GM23338 (cell line): ENCODE results near the gene MLLT10. TPM values are rescaled to one million over a fixed set of nuclear protein-coding genes. Genes with fewer than 3 reads are reported as not detected.

Experiments used
- ATAC-seq: fragments of 200-7000 bp; cut with Tn5 transposase; 3 replicates; pipeline ENCODE4 v1.9.1; 2020
- DNase-seq: peaks from one replicate; pipeline ENCODE4 v3.0.0-alpha.2; 2015; ENCODE audit warnings: low spot score
- H2AFZ ChIP-seq: fragments of 200-600 bp; sonication (generic); 2 replicates; pipeline ENCODE4 v1.8.0; 2016; ENCODE audit warnings: antibody characterized with exemption, mild to moderate bottlenecking, moderate library complexity
- H3F3A ChIP-seq: fragments of 200-600 bp; sonication (generic); replicated peaks from 2 replicates; pipeline ENCODE4 v1.8.0; 2017; ENCODE audit warnings: antibody characterized with exemption, mixed run types, low read depth
- H3K27ac ChIP-seq: fragments of 200-600 bp; sonication (generic); 2 replicates; pipeline ENCODE4 v1.6.1; 2016; ENCODE audit warnings: low read depth
- H3K27me3 ChIP-seq: fragments of 200-600 bp; sonication (generic); 2 replicates; pipeline ENCODE4 v1.8.0; 2016; ENCODE audit warnings: mild to moderate bottlenecking, mixed run types, moderate library complexity; ENCODE audit not compliant: insufficient read depth
- H3K36me3 ChIP-seq: fragments of 200-600 bp; sonication (generic); 2 replicates; pipeline ENCODE4 v1.8.0; 2016; ENCODE audit warnings: mild to moderate bottlenecking; ENCODE audit not compliant: insufficient read depth
- H3K4me1 ChIP-seq: fragments of 200-600 bp; sonication (generic); 2 replicates; pipeline ENCODE4 v1.8.0; 2016; ENCODE audit warnings: mild to moderate bottlenecking, moderate library complexity; ENCODE audit not compliant: insufficient read depth
- H3K4me2 ChIP-seq: fragments of 200-600 bp; sonication (generic); 2 replicates; pipeline ENCODE4 v1.7.1; 2017; ENCODE audit warnings: mixed run types
- H3K4me3 ChIP-seq: fragments of 200-600 bp; sonication (generic); 2 replicates; pipeline ENCODE4 v1.6.1; 2016; ENCODE audit warnings: mixed run types
- H3K79me2 ChIP-seq: fragments of 200-600 bp; sonication (generic); replicated peaks from 2 replicates; pipeline ENCODE4 v1.8.0; 2017; ENCODE audit warnings: mild to moderate bottlenecking; ENCODE audit not compliant: insufficient read depth
- H3K9me2 ChIP-seq: fragments of 200-600 bp; sonication (generic); 2 replicates; pipeline ENCODE4 v1.8.0; 2017; ENCODE audit not compliant: insufficient read depth
- H4K20me1 ChIP-seq: fragments of 200-600 bp; sonication (generic); replicated peaks from 2 replicates; pipeline ENCODE4 v1.8.0; 2017; ENCODE audit warnings: mild to moderate bottlenecking; ENCODE audit not compliant: insufficient read depth
- H3K27ac Mint-ChIP-seq: 2 replicates; pipeline ENCODE4 v1.8.0; 2020; ENCODE audit warnings: inconsistent platforms, mild to moderate bottlenecking, moderate library complexity, mixed read lengths
- H3K27me3 Mint-ChIP-seq: 3 replicates; pipeline ENCODE4 v1.8.0; 2022; ENCODE audit warnings: low read depth, mild to moderate bottlenecking, moderate library complexity, mixed read lengths, inconsistent platforms; ENCODE audit not compliant: insufficient read depth, poor library complexity
- H3K36me3 Mint-ChIP-seq: 3 replicates; pipeline ENCODE4 v1.8.0; 2021; ENCODE audit warnings: low read depth, mild to moderate bottlenecking, inconsistent platforms, moderate library complexity, mixed read lengths
- H3K4me1 Mint-ChIP-seq: 3 replicates; pipeline ENCODE4 v1.8.0; 2020; ENCODE audit warnings: mild to moderate bottlenecking, inconsistent platforms, mixed read lengths
- H3K4me3 Mint-ChIP-seq: 3 replicates; pipeline ENCODE4 v1.8.0; 2021; ENCODE audit warnings: moderate library complexity, mild to moderate bottlenecking, inconsistent platforms, mixed read lengths
- H3K9me3 Mint-ChIP-seq: 3 replicates; pipeline ENCODE4 v1.8.0; 2020; ENCODE audit warnings: moderate library complexity, mild to moderate bottlenecking, inconsistent platforms, mixed read lengths
- CREB1 ChIP-seq: fragments of 250-450 bp; sonication (Bioruptor Pico); IDR thresholded peaks from 2 replicates; pipeline ENCODE4 v1.5.0; 2020; ENCODE audit warnings: low read depth, mild to moderate bottlenecking, moderate library complexity
- CTCF ChIP-seq, 2 experiments: fragments of 200-600 bp in 1 of 2; sonication (generic) in 1 of 2; conservative IDR thresholded peaks; 2 replicates each; pipeline versions ENCODE4 v1.5.1 to v1.6.1; 2016 to 2017; ENCODE audit warnings: antibody characterized with exemption in 2 of 2, low read depth in 2 of 2, mild to moderate bottlenecking in 2 of 2, moderate library complexity in 1 of 2
- ETS1 ChIP-seq: IDR thresholded peaks from 2 replicates; pipeline ENCODE4 v1.6.1; 2016; ENCODE audit warnings: antibody characterized with exemption
- JUNB ChIP-seq: IDR thresholded peaks from one replicate; pipeline ENCODE4 v1.6.1; 2016; ENCODE audit warnings: antibody characterized with exemption; ENCODE audit not compliant: unreplicated experiment
- REST ChIP-seq: IDR thresholded peaks from one replicate; pipeline ENCODE4 v1.6.1; 2018; ENCODE audit warnings: antibody characterized with exemption; ENCODE audit not compliant: unreplicated experiment
- ZNF114 ChIP-seq: fragments of 250-450 bp; sonication (Bioruptor Pico); IDR thresholded peaks from 2 replicates; pipeline ENCODE4 v1.5.0; 2020; ENCODE audit warnings: mild to moderate bottlenecking, moderate library complexity
- ZNF331 ChIP-seq: fragments of 250-450 bp; sonication (Bioruptor Pico); IDR thresholded peaks from 2 replicates; pipeline ENCODE4 v1.5.0; 2020; ENCODE audit warnings: low read depth, mild to moderate bottlenecking, moderate library complexity
- ZNF462 ChIP-seq: fragments of 250-450 bp; sonication (Bioruptor Pico); IDR thresholded peaks from 2 replicates; pipeline ENCODE4 v1.5.0; 2020; ENCODE audit warnings: mild to moderate bottlenecking, moderate library complexity
- polyA plus RNA-seq: library from polyadenylated mRNA; unstranded; fragments of >200 nt; fragmentation: Nextera tagmentation; extraction: Ambion mirVana; gene quantifications from 2 replicates; pipeline ENCODE4 v1.2.1, GENCODE V29; 2016
- total RNA-seq: library from RNA; depleted of rRNA; stranded (reverse); fragments of >200 nt; shearing (Covaris generic); gene quantifications from 2 replicates; pipeline ENCODE4 v1.2.3, GENCODE V29; 2014

The MLLT10 gene
- total and polyA plus RNA-seq, 2 experiments from 2014 or later, result 28.8 to 55.4 TPM

- no peak for TF ChIP-seq REST
- no peak for TF ChIP-seq ZNF114 (CRISPR knock-in tag)
- TF ChIP-seq CTCF (conservative IDR thresholded peaks at IDR 0.05; ENCODE audit: low read depth in 2 of 2), result no peak
- no peak for TF ChIP-seq ETS1
- no peak for TF ChIP-seq JUNB
- no peak for TF ChIP-seq ZNF462 (CRISPR knock-in tag)
- no peak for TF ChIP-seq CREB1
- no peak for TF ChIP-seq ZNF331 (CRISPR knock-in tag)
- H3K36me3 ChIP-seq, result peaks cover 22% of the 10 kb centered on the region
- DNase-seq (no peak), ATAC-seq (peak; percentile 17; the same call in 2 of the 3 replicates)
- no peak overlapping the region for H3K4me3 ChIP-seq
- no peaks in the 10 kb centered on the region for H3K9me2 ChIP-seq
- no peaks in the 10 kb centered on the region for H3K27me3 ChIP-seq
- H3K27ac ChIP-seq, result no peak overlapping the region
- peaks cover 21% of the 10 kb centered on the region for H3K27me3 Mint-ChIP-seq
- peaks cover 4% of the 10 kb centered on the region; the same call in 1 of the 2 replicates for H3K79me2 ChIP-seq
- H3K4me3 Mint-ChIP-seq, result no peak overlapping the region
- peaks cover 39% of the 10 kb centered on the region for H3K4me1 Mint-ChIP-seq
- H4K20me1 ChIP-seq, result no peaks in the 10 kb centered on the region
- H3K4me1 ChIP-seq, result peaks cover 8% of the 10 kb centered on the region
- no peaks in the 10 kb centered on the region; the same call in 1 of the 3 replicates for H3K9me3 Mint-ChIP-seq
- no peak overlapping the region for H2AFZ ChIP-seq
- H3K27ac Mint-ChIP-seq, result no peak overlapping the region
- H3K36me3 Mint-ChIP-seq, result peaks cover 63% of the 10 kb centered on the region
- H3F3A ChIP-seq, result peaks cover 3% of the 10 kb centered on the region; the same call in 1 of the 2 replicates
- H3K4me2 ChIP-seq, result no peak overlapping the region
Measured at GRCh38 chr10:21742740-21743412, 208.8 kb downstream of the MLLT10 start.
